ENCODE results near the gene AUTS2.

AUTS2 gene

DNA sequence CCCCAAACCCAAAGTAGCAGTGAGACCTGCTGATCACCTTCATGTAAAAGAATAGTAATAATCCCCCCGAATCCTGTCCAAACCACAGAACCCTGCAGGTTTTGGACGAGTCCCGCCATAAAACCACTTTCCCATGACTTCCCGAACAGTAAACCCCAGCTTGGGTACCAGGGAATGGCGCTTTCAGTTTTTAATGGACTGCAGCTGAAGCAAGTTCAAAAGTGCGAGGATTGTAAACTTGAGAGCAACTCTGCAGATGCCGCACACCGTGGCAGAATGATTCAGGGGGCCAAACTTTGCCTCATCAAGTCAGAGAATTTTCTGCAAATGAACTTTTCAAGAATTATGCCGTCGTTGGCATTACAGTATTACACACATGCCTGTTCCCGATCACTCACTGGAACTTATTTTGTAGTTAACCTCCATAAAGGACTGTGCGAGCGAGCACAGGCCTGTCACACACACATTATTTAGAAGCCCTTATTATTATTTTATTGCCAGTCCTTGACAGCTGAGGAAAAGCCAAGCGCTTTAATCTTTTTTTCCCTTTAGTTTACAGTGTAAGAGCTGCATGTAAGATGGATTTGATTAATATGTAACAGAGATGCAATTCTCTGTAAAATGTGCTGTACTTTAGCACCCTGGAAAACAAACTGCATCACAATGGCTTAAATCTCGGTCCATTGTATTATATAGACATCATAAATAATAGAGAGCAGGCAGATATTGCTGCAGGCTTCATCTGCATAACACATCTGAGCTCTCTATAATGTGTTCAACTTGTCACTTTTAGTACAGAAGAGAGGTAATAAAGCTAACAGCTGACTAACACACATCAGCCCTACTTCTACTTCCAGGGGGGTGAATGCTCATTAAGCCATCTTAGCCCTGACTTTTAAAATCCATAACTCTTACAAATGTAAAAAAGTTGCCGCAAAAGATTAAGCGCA is 1040.2 kb downstream of the AUTS2 start:
- ChIA-PET POLR2A (interaction anchor here (0.7 to 1.2 kb wide), 2 partner anchors 57 to 58 kb away, joined by 4 read pairs; no protein-coding TSS in a partner anchor), CTCF (interaction anchor here (1.0 kb wide), 1 partner anchor 43 kb away, joined by 3 read pairs; no protein-coding TSS in a partner anchor)
- no peak for DNase-seq (ENCODE audit: extremely low spot score)
- TF ChIP-seq FOXK2 (IDR thresholded peaks at IDR 0.05) (no peak), LEF1 (IDR thresholded peaks at IDR 0.05; ENCODE audit: borderline replicate concordance) (no peak), FOXA1 (IDR thresholded peaks at IDR 0.05) (no peak), CTBP1 (IDR thresholded peaks at IDR 0.05; ENCODE audit: borderline replicate concordance) (peak; percentile 53), ZNF384 (IDR thresholded peaks at IDR 0.05) (0 out of 2 replicates have a peak, but pooled peaks have one; percentile 21), L3MBTL2 (conservative IDR thresholded peaks at IDR 0.05) (no peak), HDGF (IDR thresholded peaks at IDR 0.05; ENCODE audit: borderline replicate concordance) (no peak), FOXM1 (IDR thresholded peaks at IDR 0.05; ENCODE audit: borderline replicate concordance) (no peak)
- TF ChIP-seq, protein P1, sequence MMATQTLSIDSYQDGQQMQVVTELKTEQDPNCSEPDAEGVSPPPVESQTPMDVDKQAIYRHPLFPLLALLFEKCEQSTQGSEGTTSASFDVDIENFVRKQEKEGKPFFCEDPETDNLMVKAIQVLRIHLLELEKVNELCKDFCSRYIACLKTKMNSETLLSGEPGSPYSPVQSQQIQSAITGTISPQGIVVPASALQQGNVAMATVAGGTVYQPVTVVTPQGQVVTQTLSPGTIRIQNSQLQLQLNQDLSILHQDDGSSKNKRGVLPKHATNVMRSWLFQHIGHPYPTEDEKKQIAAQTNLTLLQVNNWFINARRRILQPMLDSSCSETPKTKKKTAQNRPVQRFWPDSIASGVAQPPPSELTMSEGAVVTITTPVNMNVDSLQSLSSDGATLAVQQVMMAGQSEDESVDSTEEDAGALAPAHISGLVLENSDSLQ (IDR thresholded peaks at IDR 0.05), result peak; percentile 91

DNA sequence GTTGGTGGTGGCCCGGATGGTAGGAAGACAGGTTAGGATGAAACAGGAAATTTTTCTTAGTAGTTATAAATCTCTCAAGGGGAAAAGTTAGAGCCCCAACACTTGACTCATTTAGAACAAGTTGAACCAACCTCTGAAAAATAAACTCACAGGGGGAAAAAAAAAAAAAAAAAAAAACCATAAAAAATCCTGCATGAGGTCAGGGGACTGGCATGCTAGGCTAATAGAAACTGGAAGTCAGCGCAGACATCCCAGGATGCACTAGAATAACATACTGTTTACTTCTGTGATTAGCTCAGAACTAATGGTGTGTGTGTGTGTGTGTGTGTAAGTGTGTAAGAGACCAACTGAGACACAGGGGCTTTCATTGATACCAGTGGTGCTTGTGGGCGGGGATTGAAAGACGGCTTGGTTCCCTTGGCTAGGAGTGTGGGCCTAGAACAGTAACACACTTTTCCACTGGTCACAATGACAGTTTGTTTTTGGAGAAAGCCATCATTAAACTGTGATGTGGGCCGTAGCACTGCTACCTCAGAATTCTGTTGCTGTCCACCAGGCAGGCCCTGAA is 1042.1 kb downstream of the AUTS2 start:
- POLR2A ChIA-PET, result interaction anchor here (0.9 kb wide), 1 partner anchor 8 kb away, joined by 3 read pairs; no protein-coding TSS in a partner anchor
- TF ChIP-seq ARNT (IDR thresholded peaks at IDR 0.05) (no peak), FOXM1 (IDR thresholded peaks at IDR 0.05; ENCODE audit: borderline replicate concordance) (no peak), ZNF384 (IDR thresholded peaks at IDR 0.05) (peak; percentile 85)
- CTCF ChIA-PET, result no interaction called here
- DNase-seq (ENCODE audit: extremely low spot score), result no peak

DNA sequence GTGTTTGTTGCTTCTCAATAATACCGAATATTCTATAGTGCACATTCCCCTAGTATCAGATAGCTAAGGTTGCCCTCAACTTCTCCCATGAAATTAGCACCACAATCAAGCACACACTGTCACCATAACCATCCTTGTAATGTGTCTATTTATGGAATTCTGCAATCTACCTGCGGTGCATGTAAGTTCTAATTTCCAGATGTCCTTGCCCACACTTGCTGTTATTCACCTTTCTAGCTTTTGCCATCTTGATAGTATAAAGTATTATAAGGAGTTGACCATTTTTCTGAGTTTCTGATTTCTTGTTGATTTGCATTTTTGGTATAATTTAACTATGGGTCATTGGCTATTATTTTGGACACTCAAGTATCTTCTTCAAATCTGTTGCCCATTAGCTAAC is 1043.6 kb downstream of the AUTS2 start:
- no peak for TF ChIP-seq ELF4 (IDR thresholded peaks at IDR 0.05)
- no peak for TF ChIP-seq HDGF (IDR thresholded peaks at IDR 0.05; ENCODE audit: borderline replicate concordance)
- TF ChIP-seq LEF1 (IDR thresholded peaks at IDR 0.05; ENCODE audit: borderline replicate concordance), result no peak
- TF ChIP-seq SP1 (IDR thresholded peaks at IDR 0.05), result no peak
- TF ChIP-seq BHLHE40 (IDR thresholded peaks at IDR 0.05; ENCODE audit: borderline replicate concordance), result no peak
- no peak for TF ChIP-seq FOXK2 (IDR thresholded peaks at IDR 0.05)
- no peak for TF ChIP-seq ARNT (IDR thresholded peaks at IDR 0.05)
- TF ChIP-seq L3MBTL2 (conservative IDR thresholded peaks at IDR 0.05), result no peak
- TF ChIP-seq FOXM1 (IDR thresholded peaks at IDR 0.05; ENCODE audit: borderline replicate concordance), result no peak
- TF ChIP-seq, protein P1 (IDR thresholded peaks at IDR 0.05), result no peak
- POLR2A ChIA-PET, result interaction anchor here (1.0 kb wide), 1 partner anchor 16 kb away, joined by 3 read pairs; no protein-coding TSS in a partner anchor
- no peak for DNase-seq (ENCODE audit: extremely low spot score)
- CTCF ChIA-PET, result no interaction called here

DNA sequence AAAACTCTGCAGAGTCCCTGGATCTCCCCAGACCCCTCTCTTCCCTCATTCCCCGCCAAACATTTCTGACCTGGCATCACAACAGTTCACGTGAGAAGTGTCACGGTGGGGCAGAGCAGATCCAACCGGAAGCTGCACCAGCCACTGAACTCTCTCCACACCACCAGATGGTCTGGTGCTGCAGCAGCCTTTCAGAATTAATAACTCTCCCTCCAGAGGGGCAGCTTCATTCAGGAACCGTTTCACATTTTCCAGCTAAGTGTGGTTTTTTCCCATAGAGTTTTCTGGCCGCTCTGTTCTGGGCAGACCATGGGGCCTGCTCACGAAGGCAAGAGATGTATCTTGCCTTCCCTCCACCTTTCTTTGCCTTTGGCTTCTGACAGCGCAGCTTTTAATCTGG is 1047.0 kb downstream of the AUTS2 start:
- ChIA-PET POLR2A (no interaction called here), CTCF (no interaction called here)
- TF ChIP-seq ELF4 (IDR thresholded peaks at IDR 0.05), result no peak
- no peak for TF ChIP-seq SP1 (IDR thresholded peaks at IDR 0.05)
- TF ChIP-seq LEF1 (IDR thresholded peaks at IDR 0.05; ENCODE audit: borderline replicate concordance), result no peak
- TF ChIP-seq FOXM1 (IDR thresholded peaks at IDR 0.05; ENCODE audit: borderline replicate concordance), result no peak
- TF ChIP-seq BHLHE40 (IDR thresholded peaks at IDR 0.05; ENCODE audit: borderline replicate concordance), result no peak
- TF ChIP-seq CTBP1 (IDR thresholded peaks at IDR 0.05; ENCODE audit: borderline replicate concordance), result no peak
- no peak for TF ChIP-seq TARDBP (IDR thresholded peaks at IDR 0.05)
- no peak for TF ChIP-seq L3MBTL2 (conservative IDR thresholded peaks at IDR 0.05)
- TF ChIP-seq HDGF (IDR thresholded peaks at IDR 0.05; ENCODE audit: borderline replicate concordance), result no peak
- TF ChIP-seq ARNT (IDR thresholded peaks at IDR 0.05), result no peak
- TF ChIP-seq FOXK2 (IDR thresholded peaks at IDR 0.05), result no peak
- DNase-seq (ENCODE audit: extremely low spot score), result no peak

DNA sequence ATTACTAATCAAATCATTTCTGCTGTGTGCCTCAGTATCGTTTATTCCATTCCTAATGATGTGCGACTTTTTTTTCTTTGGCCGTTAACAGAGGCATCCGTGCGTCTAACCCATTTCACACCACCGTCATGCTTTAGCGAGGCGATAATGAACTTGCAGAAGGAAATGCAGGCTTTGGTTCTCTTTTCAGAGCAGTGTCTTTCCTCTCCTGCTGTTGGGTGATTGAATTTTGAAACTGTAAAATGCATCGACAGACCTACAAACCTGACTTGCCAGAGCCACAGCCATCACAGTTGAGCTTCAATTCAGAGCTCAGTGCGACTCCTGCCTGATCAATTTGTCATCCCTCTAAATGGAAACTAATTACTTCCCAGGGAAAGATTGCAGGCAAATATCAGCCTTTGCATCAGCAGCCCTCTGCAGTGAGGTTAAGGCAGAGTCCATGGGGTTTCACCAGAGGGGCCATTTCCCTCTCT is 1047.6 kb downstream of the AUTS2 start:
- TF ChIP-seq ZNF384 (IDR thresholded peaks at IDR 0.05), result no peak
- no peak for TF ChIP-seq L3MBTL2 (conservative IDR thresholded peaks at IDR 0.05)
- TF ChIP-seq HDGF (IDR thresholded peaks at IDR 0.05; ENCODE audit: borderline replicate concordance), result no peak
- TF ChIP-seq ELF4 (IDR thresholded peaks at IDR 0.05), result no peak
- no peak for TF ChIP-seq FOXK2 (IDR thresholded peaks at IDR 0.05)
- no peak for TF ChIP-seq SUZ12 (IDR thresholded peaks at IDR 0.05)
- TF ChIP-seq CTBP1 (IDR thresholded peaks at IDR 0.05; ENCODE audit: borderline replicate concordance), result no peak
- TF ChIP-seq BHLHE40 (IDR thresholded peaks at IDR 0.05; ENCODE audit: borderline replicate concordance), result no peak
- no peak for TF ChIP-seq SP1 (IDR thresholded peaks at IDR 0.05)
- TF ChIP-seq LEF1 (IDR thresholded peaks at IDR 0.05; ENCODE audit: borderline replicate concordance), result no peak
- no peak for TF ChIP-seq TARDBP (IDR thresholded peaks at IDR 0.05)
- no peak for TF ChIP-seq ARNT (IDR thresholded peaks at IDR 0.05)
- POLR2A ChIA-PET, result no interaction called here
- CTCF ChIA-PET, result no interaction called here
- DNase-seq (ENCODE audit: extremely low spot score), result no peak

DNA sequence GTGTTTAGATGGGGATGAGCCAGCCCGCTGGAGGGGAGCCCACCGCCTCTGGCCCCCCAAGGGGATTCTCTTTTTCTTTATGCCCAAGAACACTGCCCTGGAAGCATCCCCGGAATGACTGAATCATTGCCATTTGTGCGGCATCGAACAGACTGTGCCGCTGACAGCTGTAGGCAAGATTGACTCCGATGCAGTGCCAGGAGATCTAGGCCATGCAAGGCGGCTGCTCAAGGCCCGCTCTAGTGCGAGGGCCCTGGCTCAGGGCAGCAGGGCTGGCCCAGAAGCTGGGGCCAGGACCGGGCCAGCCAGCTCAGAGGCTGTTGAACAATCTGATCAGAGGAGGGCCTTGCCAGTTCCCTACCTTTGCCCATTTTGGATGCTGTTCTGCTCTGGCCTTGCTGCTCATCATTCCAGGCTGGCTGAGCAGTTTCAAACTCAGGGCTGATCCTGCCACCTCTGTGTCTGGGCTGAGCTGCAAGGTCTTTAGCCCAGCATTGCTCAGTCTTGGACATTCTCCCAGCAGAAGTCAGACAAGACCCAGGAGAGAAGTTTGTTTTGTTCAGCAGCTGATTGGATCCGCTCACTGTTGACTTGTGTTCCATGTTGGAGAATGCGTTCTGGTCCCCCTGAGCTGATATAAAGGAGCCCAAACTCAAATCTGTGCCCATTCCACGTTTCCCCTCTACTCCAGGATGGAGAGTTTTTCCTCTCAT is 1048.4 kb downstream of the AUTS2 start:
- no peak for DNase-seq (ENCODE audit: extremely low spot score)

More for the DNA sequence above, 1048.4 kb downstream of the AUTS2 start:
- POLR2A ChIA-PET, result no interaction called here
- CTCF ChIA-PET, result interaction anchor here (2.1 kb wide), 1 partner anchor 11 kb away, joined by 7 read pairs; no protein-coding TSS in a partner anchor
- TF ChIP-seq CTBP1 (IDR thresholded peaks at IDR 0.05; ENCODE audit: borderline replicate concordance), result no peak
- TF ChIP-seq SUZ12 (IDR thresholded peaks at IDR 0.05), result no peak
- no peak for TF ChIP-seq ARNT (IDR thresholded peaks at IDR 0.05)
- TF ChIP-seq TARDBP (IDR thresholded peaks at IDR 0.05), result no peak
- TF ChIP-seq NFRKB (IDR thresholded peaks at IDR 0.05), result no peak
